Osteoblast (primary cell): ENCODE data around the gene OR8B3. TPM values are rescaled to one million over a fixed set of nuclear protein-coding genes. Genes with fewer than 3 reads are reported as not detected.

Experiments
- DNase-seq: peaks from one replicate; pipeline ENCODE4 v3.0.0; 2011; ENCODE audit warnings: low spot score, mixed read lengths; ENCODE audit not compliant: insufficient read length; ENCODE audit errors: missing footprints
- H2AFZ ChIP-seq: 2 replicates; pipeline ENCODE4 v1.6.0; 2011; ENCODE audit warnings: mild to moderate bottlenecking, low read length
- H3K27ac ChIP-seq: 2 replicates; pipeline ENCODE4 v1.5.1; 2011; ENCODE audit warnings: mild to moderate bottlenecking, low read depth, low read length, moderate library complexity
- H3K27me3 ChIP-seq: 2 replicates; pipeline ENCODE4 v1.6.0; 2012; ENCODE audit warnings: mild to moderate bottlenecking, control low read depth, inconsistent platforms, low read length, moderate library complexity; ENCODE audit not compliant: insufficient read depth
- H3K36me3 ChIP-seq: 2 replicates; pipeline ENCODE4 v1.5.1; 2011; ENCODE audit warnings: mild to moderate bottlenecking, low read length, control low read depth, moderate library complexity; ENCODE audit not compliant: insufficient read depth
- H3K4me1 ChIP-seq: 2 replicates; pipeline ENCODE4 v1.5.1; 2011; ENCODE audit warnings: mild to moderate bottlenecking, low read length, control low read depth, moderate library complexity; ENCODE audit not compliant: insufficient read depth
- H3K4me2 ChIP-seq: 2 replicates; pipeline ENCODE4 v1.6.0; 2011; ENCODE audit warnings: mild to moderate bottlenecking, low read length; ENCODE audit not compliant: insufficient read depth
- H3K4me3 ChIP-seq: fragments of 200-600 bp; sonication (generic); 3 replicates; pipeline ENCODE4 v1.5.1; 2012; ENCODE audit warnings: mild to moderate bottlenecking, low read length, inconsistent platforms; ENCODE audit not compliant: insufficient read depth
- H3K79me2 ChIP-seq: 2 replicates; pipeline ENCODE4 v1.6.0; 2012; ENCODE audit warnings: mild to moderate bottlenecking, low read length, control low read depth, inconsistent platforms; ENCODE audit not compliant: insufficient read depth
- H3K9me3 ChIP-seq: 2 replicates; pipeline ENCODE4 v1.5.1; 2011; ENCODE audit warnings: low read depth, low read length, control low read depth
- H4K20me1 ChIP-seq: 2 replicates; pipeline ENCODE4 v1.6.0; 2012; ENCODE audit warnings: mild to moderate bottlenecking, low read length, control low read depth; ENCODE audit not compliant: insufficient read depth
- CTCF ChIP-seq: IDR thresholded peaks from 2 replicates; pipeline ENCODE4 v1.5.1; 2011; ENCODE audit warnings: mild to moderate bottlenecking, low read depth, low read length, moderate library complexity; ENCODE audit errors: extremely low read depth
- total RNA-seq: library from RNA; depleted of rRNA; stranded (reverse); fragments of >200 nt; gene quantifications from 2 replicates; pipeline ENCODE4 v1.2.3, GENCODE V29; 2012

The OR8B3 gene
- total RNA-seq, 1 donor = not detected

GRCh38 chr11:124380585-124380984 lies 18.2 kb downstream of the OR8B3 start:
- Histone ChIP-seq H2AFZ (no peak overlapping the region), H3K9me3 (no peaks in the 10 kb centered on the region), H3K79me2 (no peaks in the 10 kb centered on the region), H3K27ac (no peak overlapping the region), H4K20me1 (no peaks in the 10 kb centered on the region), H3K27me3 (no peaks in the 10 kb centered on the region), H3K4me2 (no peak overlapping the region), H3K36me3 (no peaks in the 10 kb centered on the region), H3K4me1 (no peaks in the 10 kb centered on the region), H3K4me3 (no peak overlapping the region)
- no peak for TF ChIP-seq CTCF
- no peak for DNase-seq

- Histone ChIP-seq H2AFZ (no peak overlapping the region), H3K9me3 (no peaks in the 10 kb centered on the region), H3K79me2 (no peaks in the 10 kb centered on the region), H3K4me2 (no peak overlapping the region), H3K27me3 (no peaks in the 10 kb centered on the region), H3K27ac (no peak overlapping the region), H4K20me1 (no peaks in the 10 kb centered on the region), H3K4me1 (no peaks in the 10 kb centered on the region), H3K4me3 (no peak overlapping the region), H3K36me3 (no peaks in the 10 kb centered on the region)
- no peak for DNase-seq
- TF ChIP-seq CTCF = no peak
Observed at GRCh38 chr11:124376280-124376679, 22.5 kb downstream of the OR8B3 start.

- TF ChIP-seq CTCF = no peak
- Histone ChIP-seq H3K27ac (no peak overlapping the region), H3K4me3 (no peak overlapping the region)
Observed at GRCh38 chr11:124359566-124359965, 39.3 kb downstream of the OR8B3 start.

GRCh38 chr11:124346311-124346955 lies 52.4 kb downstream of the OR8B3 start:
- no peaks in the 10 kb centered on the region for H3K79me2 ChIP-seq
- no peaks in the 10 kb centered on the region for H3K9me3 ChIP-seq
- H3K36me3 ChIP-seq = no peaks in the 10 kb centered on the region
- no peaks in the 10 kb centered on the region for H4K20me1 ChIP-seq
- H3K27me3 ChIP-seq = no peaks in the 10 kb centered on the region
- no peak for TF ChIP-seq CTCF
- no peak overlapping the region for H3K4me2 ChIP-seq
- H3K4me1 ChIP-seq = no peaks in the 10 kb centered on the region
- no peak overlapping the region for H2AFZ ChIP-seq
- no peak overlapping the region for H3K4me3 ChIP-seq
- no peak overlapping the region for H3K27ac ChIP-seq
- DNase-seq = no peak

More at GRCh38 chr11:124359566-124359965, 39.3 kb downstream of the OR8B3 start:
- H3K36me3 ChIP-seq = no peaks in the 10 kb centered on the region
- no peak for DNase-seq
- no peaks in the 10 kb centered on the region for H3K27me3 ChIP-seq
- no peaks in the 10 kb centered on the region for H3K9me3 ChIP-seq
- no peak overlapping the region for H2AFZ ChIP-seq
- no peak overlapping the region for H3K4me2 ChIP-seq
- H3K4me1 ChIP-seq = no peaks in the 10 kb centered on the region
- no peaks in the 10 kb centered on the region for H4K20me1 ChIP-seq
- H3K79me2 ChIP-seq = no peaks in the 10 kb centered on the region

Other genes starting within 250 kb of the OR8B3 start
- gene OR10D3, start 215.7 kb downstream of the OR8B3 start, total RNA-seq = not detected in 2 replicates
- not detected in 2 replicates for gene OR8G1, start 157.9 kb downstream of the OR8B3 start, total RNA-seq
- not detected in 2 replicates for gene OR8G5, start 142.6 kb downstream of the OR8B3 start, total RNA-seq
- gene OR8D1, start 85.1 kb downstream of the OR8B3 start, total RNA-seq = not detected in 2 replicates
- gene OR8D2, start 78.8 kb downstream of the OR8B3 start, total RNA-seq = not detected in 2 replicates
- gene OR8B2, start 14.5 kb downstream of the OR8B3 start, total RNA-seq = not detected in 2 replicates
- not detected in 2 replicates for gene OR8B4, start 25.8 kb upstream of the OR8B3 start, total RNA-seq
- gene OR8B8, start 46.7 kb upstream of the OR8B3 start, total RNA-seq = not detected in 2 replicates
- not detected in 2 replicates for gene OR8B12, start 144.6 kb upstream of the OR8B3 start, total RNA-seq
- not detected in 2 replicates for gene OR8A1, start 171.0 kb upstream of the OR8B3 start, total RNA-seq
- gene PANX3, start 212.4 kb upstream of the OR8B3 start, total RNA-seq = not detected in 2 replicates
- 37.7 and 40.2 TPM in 2 replicates for gene TBRG1, start 223.8 kb upstream of the OR8B3 start, total RNA-seq